ENCODE results near the gene GCSAM.

Gene GCSAM, protein sequence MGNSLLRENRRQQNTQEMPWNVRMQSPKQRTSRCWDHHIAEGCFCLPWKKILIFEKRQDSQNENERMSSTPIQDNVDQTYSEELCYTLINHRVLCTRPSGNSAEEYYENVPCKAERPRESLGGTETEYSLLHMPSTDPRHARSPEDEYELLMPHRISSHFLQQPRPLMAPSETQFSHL

GRCh38 chr3:112132975-112133448 is at the start of gene GCSAM:
TSS of gene GCSAM (minus strand) at chr3:112133248. CDS start at chr3:112133120, 128 bp downstream.
- DNase-seq (ENCODE audit: low spot score): peak; percentile 67

DNA sequence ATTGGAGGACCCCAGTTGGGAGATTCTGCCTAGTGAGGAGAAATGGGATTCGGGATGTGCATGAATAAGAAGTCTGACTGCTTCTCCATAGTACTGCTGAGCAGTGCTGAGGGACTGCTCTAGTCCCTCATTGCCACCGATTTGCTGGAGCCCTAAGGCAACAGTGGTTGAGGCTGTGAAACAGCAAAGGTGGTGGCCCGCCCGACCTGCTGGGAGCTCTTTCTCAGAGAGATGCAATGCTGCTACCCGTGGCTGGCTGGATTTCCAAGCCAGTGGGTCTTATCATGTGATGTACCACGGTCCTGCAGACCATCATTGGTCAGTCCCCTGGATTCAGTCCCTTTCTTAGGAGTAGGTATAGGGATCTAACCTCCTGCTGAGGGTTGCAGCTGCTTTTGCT is 42.6 kb upstream of the GCSAM start:
- no peak for DNase-seq (ENCODE audit: low spot score)

DNA sequence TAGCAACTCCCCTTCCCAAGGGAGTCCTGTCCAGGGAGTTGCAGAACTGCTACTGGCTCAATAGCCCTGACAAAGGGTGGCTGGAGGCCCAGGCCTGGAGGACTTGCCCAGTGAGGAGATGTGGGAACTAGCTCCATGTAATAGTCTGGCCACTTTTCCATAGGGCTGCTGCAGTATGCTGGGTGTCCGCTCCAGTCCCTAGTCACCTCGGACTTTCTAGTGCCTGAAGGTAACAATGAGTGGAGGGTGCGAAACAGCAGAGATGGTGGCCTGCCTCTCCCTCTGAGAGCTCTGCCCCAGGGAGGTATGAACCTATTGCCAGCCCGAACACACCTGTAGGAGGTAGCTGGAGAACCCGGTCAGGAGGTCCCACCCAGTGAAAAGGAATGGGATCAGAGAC is 42.0 kb upstream of the GCSAM start:
- no peak for DNase-seq (ENCODE audit: low spot score)

- DNase-seq (ENCODE audit: low spot score): no peak
Observed at GRCh38 chr3:112171144-112171543, 38.1 kb upstream of the GCSAM start.

- peak; percentile 53 for DNase-seq (ENCODE audit: low spot score)
Observed at GRCh38 chr3:112170046-112170445, 37.0 kb upstream of the GCSAM start.

- no peak for DNase-seq (ENCODE audit: low spot score)
Observed at GRCh38 chr3:112167758-112168157, 34.7 kb upstream of the GCSAM start.

DNA sequence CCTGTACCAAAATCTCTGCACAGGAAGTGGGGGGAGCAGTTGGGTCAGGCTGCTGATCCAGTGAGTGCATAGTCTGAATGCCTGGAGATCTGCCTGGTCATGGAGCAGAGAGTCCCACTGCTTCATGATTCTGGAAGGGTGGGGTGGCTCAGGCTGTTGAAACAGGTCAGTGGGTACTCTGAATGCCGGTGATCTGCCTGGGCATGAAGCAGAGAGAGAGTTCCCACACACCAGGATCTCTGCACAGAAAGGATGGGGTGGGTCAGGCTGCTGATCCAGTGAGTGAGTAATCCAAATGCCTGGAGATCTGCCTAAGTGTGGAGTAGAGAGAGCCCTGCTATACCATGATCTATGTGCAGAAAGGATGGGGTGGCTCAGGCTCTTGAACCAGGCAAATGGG is 16.1 kb upstream of the GCSAM start:
- no peak for DNase-seq (ENCODE audit: low spot score)

DNA sequence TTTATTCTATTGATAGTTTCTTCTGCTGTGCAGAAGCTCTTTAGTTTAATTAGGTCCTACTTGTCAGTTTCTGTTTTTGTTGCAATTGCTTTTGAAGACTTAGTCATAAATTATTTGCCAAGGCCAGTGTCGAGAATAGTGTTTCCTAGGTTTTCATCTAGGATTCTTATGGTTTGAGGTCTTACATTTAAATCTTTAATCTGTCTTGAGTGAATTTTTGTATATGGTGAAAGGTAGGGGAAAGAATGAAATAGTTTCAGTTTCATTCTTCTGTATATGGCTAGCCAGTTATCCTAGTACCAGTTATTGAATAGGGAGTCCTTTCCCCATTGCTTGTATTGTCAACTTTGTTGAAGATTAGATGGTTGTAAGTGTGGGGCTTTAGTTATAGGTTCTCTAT is 10.6 kb upstream of the GCSAM start:
- DNase-seq (ENCODE audit: low spot score): no peak

DNA sequence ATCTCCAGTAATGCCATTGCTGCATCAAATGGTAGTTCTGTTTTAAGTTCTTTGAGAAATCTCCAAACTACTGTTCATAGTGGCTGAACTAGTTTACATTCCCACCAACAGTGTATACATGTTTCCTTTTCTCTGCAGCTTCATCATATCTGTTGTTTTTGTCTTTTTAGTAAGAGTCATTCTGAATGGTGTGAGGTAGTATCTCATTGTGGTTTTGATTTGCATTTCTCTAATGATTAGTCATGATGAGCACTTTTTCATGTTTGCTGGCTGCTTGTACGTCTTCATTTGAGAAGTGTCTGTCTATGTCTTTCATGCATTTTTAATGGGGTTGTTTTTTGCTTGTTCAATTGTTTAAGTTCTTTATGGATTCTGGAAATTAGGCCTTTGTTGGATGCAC is 10.2 kb upstream of the GCSAM start:
- no peak for DNase-seq (ENCODE audit: low spot score)

- DNase-seq (ENCODE audit: low spot score): no peak
Observed at GRCh38 chr3:112141293-112141692, 8.2 kb upstream of the GCSAM start.

GRCh38 chr3:112140584-112140983 is 7.5 kb upstream of the GCSAM start:
- DNase-seq (ENCODE audit: low spot score): no peak

DNA sequence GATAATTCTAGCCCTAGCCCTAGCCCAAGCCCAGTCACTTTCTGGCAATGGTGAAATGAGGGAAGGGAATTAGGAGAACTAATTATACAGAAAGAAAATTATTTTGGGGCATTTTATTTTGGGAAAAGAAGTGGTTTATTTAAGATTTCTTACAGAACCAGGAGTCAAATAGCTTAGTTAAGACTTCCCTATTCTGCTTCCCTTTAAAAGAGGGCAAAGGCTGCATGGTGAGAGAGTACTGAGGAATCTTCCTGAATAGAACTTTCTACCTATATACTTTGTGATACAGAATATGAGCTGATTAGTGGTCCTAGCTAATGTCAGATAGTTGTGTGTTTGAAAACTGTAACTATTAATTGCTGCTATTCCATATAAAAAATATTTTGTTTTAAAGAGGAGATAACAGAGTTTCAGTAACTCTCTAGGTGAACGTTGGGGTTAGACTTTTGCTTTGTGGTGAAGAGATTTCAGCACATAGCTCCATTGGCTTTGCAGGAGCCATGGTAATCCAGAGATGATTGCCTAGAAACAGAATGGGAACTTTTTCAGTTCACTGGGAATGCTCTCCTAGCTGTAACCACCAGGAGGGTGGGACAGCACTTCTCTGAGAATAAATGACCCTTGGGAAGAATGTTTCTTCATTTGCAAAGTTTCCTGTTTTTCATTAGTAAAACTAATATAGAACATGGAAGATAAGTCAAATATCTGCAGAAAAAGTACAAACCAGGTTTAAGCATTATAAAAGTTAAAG is 5.3 kb upstream of the GCSAM start:
- no peak for DNase-seq (ENCODE audit: low spot score)

- no peak for DNase-seq (ENCODE audit: low spot score)
Observed at GRCh38 chr3:112137781-112138180, 4.7 kb upstream of the GCSAM start.

GRCh38 chr3:112136959-112137693 is 4.1 kb upstream of the GCSAM start:
- DNase-seq (ENCODE audit: low spot score): peak; percentile 87

DNA sequence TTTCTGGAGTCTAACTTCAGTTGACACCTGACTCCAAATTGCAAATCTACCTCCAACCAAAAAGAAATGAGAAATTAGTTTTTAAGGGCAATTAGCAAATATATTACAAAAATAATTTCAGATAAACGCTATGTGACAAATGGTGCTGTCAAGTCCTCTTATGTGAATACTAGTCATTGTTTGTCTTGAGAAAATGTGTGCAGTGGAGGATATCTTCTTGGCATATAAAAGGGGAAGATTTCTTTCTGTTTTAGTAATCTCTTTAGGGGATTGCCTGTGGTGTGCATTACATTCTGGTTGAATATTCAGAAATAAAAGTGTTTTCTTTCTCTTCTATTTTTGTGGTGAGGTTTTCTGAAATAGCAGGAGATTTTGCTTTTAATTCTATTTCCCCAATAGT is 3.0 kb upstream of the GCSAM start:
- DNase-seq (ENCODE audit: low spot score): no peak

- no peak for DNase-seq (ENCODE audit: low spot score)
Observed at GRCh38 chr3:112134335-112135124, 1.5 kb upstream of the GCSAM start.

DNA sequence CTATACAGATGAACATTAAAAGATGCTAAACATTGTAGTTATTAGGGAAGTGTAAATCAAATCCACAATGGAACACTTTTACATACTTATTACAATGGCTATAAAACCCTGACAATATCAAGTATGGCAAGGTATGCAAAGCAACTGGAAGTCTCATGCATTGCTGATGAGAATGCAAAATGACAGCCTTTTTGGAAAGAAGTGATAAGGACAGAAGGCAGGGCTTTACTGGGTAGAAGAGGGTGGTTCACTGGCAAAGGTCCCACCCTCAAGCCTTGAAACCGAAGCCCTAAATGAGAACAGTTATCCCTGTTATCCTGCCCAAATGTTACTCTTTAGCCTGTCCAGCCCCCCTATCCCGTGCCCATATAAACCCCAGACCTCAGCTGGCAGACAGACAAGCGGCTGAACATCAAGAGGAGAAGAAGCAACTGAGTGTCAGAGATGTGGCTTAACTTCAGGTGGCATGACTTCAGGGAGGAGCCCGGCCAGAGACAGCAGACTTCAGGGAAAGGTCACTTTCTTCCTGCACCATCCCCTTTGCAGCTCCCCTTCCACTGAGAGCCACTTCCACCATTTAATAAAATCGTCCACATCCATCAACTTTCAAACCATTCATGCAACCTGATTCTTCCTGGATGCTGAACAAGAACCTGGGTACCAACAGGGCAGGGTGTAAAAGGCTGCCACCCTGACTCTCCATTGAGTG is 732 bp upstream of the GCSAM start:
- DNase-seq (ENCODE audit: low spot score): no peak

GRCh38 chr3:112132554-112132953 is 494 bp downstream of the GCSAM start:
- no peak for DNase-seq (ENCODE audit: low spot score)

GRCh38 chr3:112132088-112132487 is 960 bp downstream of the GCSAM start:
- no peak for DNase-seq (ENCODE audit: low spot score)

GRCh38 chr3:112131111-112131510 is 1.9 kb downstream of the GCSAM start:
- no peak for DNase-seq (ENCODE audit: low spot score)

DNA sequence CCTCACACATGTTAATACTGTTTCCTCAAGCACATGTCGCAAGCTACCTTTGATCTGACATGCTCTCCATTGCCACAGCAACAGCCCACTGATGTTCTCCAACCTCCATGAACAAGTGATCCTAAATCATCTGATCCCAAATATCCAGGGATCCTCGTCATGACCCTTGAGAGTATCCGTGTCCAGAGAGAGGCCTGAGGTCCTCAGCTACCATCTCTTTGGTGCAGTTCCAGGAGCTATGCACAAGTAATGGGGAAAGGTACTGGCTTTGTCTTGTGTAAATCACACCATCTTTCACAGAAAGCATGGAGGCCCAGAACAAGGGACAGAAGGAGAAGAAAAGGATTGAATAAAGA is 2.4 kb downstream of the GCSAM start:
- DNase-seq (ENCODE audit: low spot score): no peak
